ENCODE measurements around the gene TMEM89. TPM values are rescaled to one million over a fixed set of nuclear protein-coding genes. Genes with fewer than 3 reads are reported as not detected.
A peak's percentile ranks its signal among the peaks of the same experiment; 100 is the strongest.

Gene TMEM89
- total RNA-seq, 1 experiment from 2014 or later: not detected

DNA sequence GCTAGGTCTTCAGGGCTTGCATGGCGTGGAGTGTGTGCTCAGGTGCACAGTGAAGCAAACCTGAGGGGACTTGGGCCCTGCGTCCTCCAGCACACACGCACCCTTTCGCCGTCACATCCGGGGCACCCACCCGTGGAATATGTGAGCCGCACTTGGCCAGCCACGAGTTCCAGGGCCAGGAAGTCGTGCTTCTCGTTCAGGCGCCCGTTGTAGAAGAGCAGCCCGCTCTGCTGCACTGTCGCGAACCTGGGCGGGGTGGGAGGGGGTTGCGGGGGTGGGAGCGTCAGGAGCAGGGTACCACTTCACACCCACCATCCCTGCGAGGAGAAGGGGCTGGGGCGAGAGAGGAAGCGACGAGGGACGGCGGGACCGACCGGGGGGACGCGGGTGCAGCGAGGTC lies 34.0 kb upstream of the TMEM89 start:
- no peak for ATAC-seq
- Histone ChIP-seq H3K27me3 (ENCODE audit: low read length) (no peaks in the 10 kb centered on the region), H3K36me3 (ENCODE audit: low read depth, low read length) (no peaks in the 10 kb centered on the region), H3F3A (ENCODE audit: low read length, unreplicated experiment) (no peaks in the 10 kb centered on the region), H3K9me2 (replicated peaks; ENCODE audit: low read length) (no peaks in the 10 kb centered on the region), H3K4me2 (ENCODE audit: low read length) (no peak overlapping the region), H3K4me1 (ENCODE audit: insufficient read depth, low read length) (no peaks in the 10 kb centered on the region), H3K27ac (ENCODE audit: low read length) (no peak overlapping the region), H3K9ac (ENCODE audit: low read length) (no peak overlapping the region), H3K4me3 (ENCODE audit: low read length) (no peak overlapping the region), H4K20me1 (ENCODE audit: low read length) (no peaks in the 10 kb centered on the region), H2AFZ (ENCODE audit: low read length) (no peak overlapping the region), H3K79me2 (ENCODE audit: low read length) (no peaks in the 10 kb centered on the region), H3K9me3 (ENCODE audit: low read length) (no peaks in the 10 kb centered on the region)
- no peak for TF ChIP-seq EZH2 (IDR thresholded peaks at IDR 0.05; ENCODE audit: low read length, unreplicated experiment)
- TF ChIP-seq, protein P1, sequence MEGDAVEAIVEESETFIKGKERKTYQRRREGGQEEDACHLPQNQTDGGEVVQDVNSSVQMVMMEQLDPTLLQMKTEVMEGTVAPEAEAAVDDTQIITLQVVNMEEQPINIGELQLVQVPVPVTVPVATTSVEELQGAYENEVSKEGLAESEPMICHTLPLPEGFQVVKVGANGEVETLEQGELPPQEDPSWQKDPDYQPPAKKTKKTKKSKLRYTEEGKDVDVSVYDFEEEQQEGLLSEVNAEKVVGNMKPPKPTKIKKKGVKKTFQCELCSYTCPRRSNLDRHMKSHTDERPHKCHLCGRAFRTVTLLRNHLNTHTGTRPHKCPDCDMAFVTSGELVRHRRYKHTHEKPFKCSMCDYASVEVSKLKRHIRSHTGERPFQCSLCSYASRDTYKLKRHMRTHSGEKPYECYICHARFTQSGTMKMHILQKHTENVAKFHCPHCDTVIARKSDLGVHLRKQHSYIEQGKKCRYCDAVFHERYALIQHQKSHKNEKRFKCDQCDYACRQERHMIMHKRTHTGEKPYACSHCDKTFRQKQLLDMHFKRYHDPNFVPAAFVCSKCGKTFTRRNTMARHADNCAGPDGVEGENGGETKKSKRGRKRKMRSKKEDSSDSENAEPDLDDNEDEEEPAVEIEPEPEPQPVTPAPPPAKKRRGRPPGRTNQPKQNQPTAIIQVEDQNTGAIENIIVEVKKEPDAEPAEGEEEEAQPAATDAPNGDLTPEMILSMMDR (conservative IDR thresholded peaks at IDR 0.05; ENCODE audit: low read depth, low read length): no peak
- TF ChIP-seq EZH2phosphoT487 (IDR thresholded peaks at IDR 0.05; ENCODE audit: borderline replicate concordance, low read length): no peak
- no peak for DNase-seq
- CTCF ChIA-PET: no interaction called here
- BruUV-seq (replicated peaks): no TSS peak
- POLR2A ChIA-PET (ENCODE audit: unreplicated experiment): no interaction called here
- intact Hi-C loops (cut with micrococcal nuclease): no loop called here

DNA sequence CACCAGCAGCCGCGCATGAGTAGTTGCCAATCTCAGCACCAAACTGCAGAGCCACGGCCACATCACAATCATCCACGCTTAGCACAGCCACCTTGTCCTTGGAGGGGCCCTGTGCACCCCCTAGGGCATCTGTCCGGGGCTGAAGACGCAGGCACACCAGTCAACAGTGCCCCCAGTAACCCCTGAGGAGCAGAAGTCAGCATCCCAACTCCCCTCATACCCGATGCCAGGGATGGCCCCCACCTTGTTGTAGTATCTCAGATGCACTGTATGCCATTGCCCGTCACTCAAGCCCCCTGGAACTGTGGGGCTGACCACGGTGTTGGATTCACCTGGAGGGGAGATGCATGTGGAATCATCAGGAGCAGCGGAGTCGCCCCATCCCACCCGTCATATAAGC lies 33.5 kb upstream of the TMEM89 start:
- DNase-seq (no peak), ATAC-seq (no peak)
- intact Hi-C loops (cut with micrococcal nuclease): no loop called here
- H3K36me3 ChIP-seq (ENCODE audit: low read depth, low read length): no peaks in the 10 kb centered on the region
- H4K20me1 ChIP-seq (ENCODE audit: low read length): no peaks in the 10 kb centered on the region
- ChIA-PET POLR2A (ENCODE audit: unreplicated experiment) (no interaction called here), CTCF (no interaction called here)
- H2AFZ ChIP-seq (ENCODE audit: low read length): no peak overlapping the region
- no peaks in the 10 kb centered on the region for H3K27me3 ChIP-seq (ENCODE audit: low read length)
- no peaks in the 10 kb centered on the region for H3K4me1 ChIP-seq (ENCODE audit: insufficient read depth, low read length)
- no peak overlapping the region for H3K4me2 ChIP-seq (ENCODE audit: low read length)
- TF ChIP-seq EZH2 (IDR thresholded peaks at IDR 0.05; ENCODE audit: low read length, unreplicated experiment) (no peak), EZH2phosphoT487 (IDR thresholded peaks at IDR 0.05; ENCODE audit: borderline replicate concordance, low read length) (no peak)
- TF ChIP-seq, protein P1 (conservative IDR thresholded peaks at IDR 0.05; ENCODE audit: low read depth, low read length): no peak
- no peaks in the 10 kb centered on the region for H3K79me2 ChIP-seq (ENCODE audit: low read length)
- no peak overlapping the region for H3K4me3 ChIP-seq (ENCODE audit: low read length)
- H3K27ac ChIP-seq (ENCODE audit: low read length): no peak overlapping the region
- BruUV-seq (replicated peaks): no TSS peak
- H3K9me3 ChIP-seq (ENCODE audit: low read length): no peaks in the 10 kb centered on the region
- H3K9ac ChIP-seq (ENCODE audit: low read length): no peak overlapping the region
- no peaks in the 10 kb centered on the region for H3F3A ChIP-seq (ENCODE audit: low read length, unreplicated experiment)
- no peaks in the 10 kb centered on the region for H3K9me2 ChIP-seq (replicated peaks; ENCODE audit: low read length)

DNA sequence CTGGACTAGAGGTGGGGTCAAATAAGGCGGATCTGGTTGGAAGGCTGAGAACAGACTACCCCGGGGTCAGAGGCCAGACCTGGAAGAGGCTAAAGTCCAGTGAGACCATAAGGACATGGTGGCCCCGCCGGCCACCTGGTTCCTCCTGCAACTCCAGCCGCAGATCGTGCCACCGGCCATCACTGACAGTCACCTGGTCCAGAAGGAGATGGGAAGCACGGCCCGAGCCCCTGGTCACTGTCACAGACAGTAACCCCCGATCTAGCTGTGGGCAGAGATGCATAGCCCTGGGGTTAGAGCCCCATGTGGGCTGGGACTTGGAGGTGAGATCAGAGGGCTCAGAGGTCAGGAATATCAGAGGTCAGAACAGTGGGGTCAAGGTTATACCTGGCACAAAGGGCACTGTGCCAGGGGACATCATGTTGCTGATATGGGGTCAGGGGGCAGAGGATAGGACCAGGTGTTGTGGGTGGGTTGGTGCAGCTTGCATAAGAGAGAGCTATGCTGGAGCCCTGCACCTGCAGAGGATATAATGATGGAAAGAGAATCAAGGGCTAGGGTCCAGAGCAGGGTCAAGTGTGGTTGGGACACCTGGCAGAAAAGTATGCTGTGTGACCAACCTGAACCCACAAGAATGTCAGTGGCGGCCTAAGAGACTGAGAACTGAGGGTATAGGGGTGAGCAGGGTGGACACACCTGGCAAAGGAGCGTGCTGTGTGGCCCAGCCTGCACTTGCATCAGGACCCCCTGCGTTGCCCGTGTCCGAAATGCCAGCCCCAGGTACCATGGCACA lies 31.6 kb upstream of the TMEM89 start:
- no peaks in the 10 kb centered on the region for H3F3A ChIP-seq (ENCODE audit: low read length, unreplicated experiment)
- CTCF ChIA-PET: no interaction called here

More for the DNA sequence above, 31.6 kb upstream of the TMEM89 start:
- Histone ChIP-seq H2AFZ (ENCODE audit: low read length) (no peak overlapping the region), H3K79me2 (ENCODE audit: low read length) (no peaks in the 10 kb centered on the region), H4K20me1 (ENCODE audit: low read length) (no peaks in the 10 kb centered on the region), H3K4me1 (ENCODE audit: insufficient read depth, low read length) (no peaks in the 10 kb centered on the region), H3K9ac (ENCODE audit: low read length) (no peak overlapping the region), H3K36me3 (ENCODE audit: low read depth, low read length) (no peaks in the 10 kb centered on the region), H3K27ac (ENCODE audit: low read length) (no peak overlapping the region), H3K27me3 (ENCODE audit: low read length) (no peaks in the 10 kb centered on the region), H3K9me2 (replicated peaks; ENCODE audit: low read length) (no peaks in the 10 kb centered on the region), H3K9me3 (ENCODE audit: low read length) (no peaks in the 10 kb centered on the region), H3K4me2 (ENCODE audit: low read length) (no peak overlapping the region), H3K4me3 (ENCODE audit: low read length) (no peak overlapping the region)
- BruUV-seq (replicated peaks): no TSS peak
- intact Hi-C loops (cut with micrococcal nuclease): no loop called here
- DNase-seq: no peak
- POLR2A ChIA-PET (ENCODE audit: unreplicated experiment): no interaction called here
- no peak for TF ChIP-seq EZH2 (IDR thresholded peaks at IDR 0.05; ENCODE audit: low read length, unreplicated experiment)
- TF ChIP-seq, protein P1 (conservative IDR thresholded peaks at IDR 0.05; ENCODE audit: low read depth, low read length): no peak
- TF ChIP-seq EZH2phosphoT487 (IDR thresholded peaks at IDR 0.05; ENCODE audit: borderline replicate concordance, low read length): no peak
- ATAC-seq: 0 out of 2 replicates have a peak, but pooled peaks have one; percentile 14

Measured in PC-3 (cell line).